NCI-H226 (cell line): ENCODE results near the gene WDR45B.

Experiments used
- DNase-seq: peaks from one replicate; pipeline ENCODE4 v3.0.0-alpha.2; 2015

WDR45B gene

GRCh38 chr17:82648165-82648668 is at the start of gene WDR45B:
Gene WDR45B, minus strand, starts transcription at chr17:82648444. Its CDS starts 104 bp downstream, at chr17:82648340.
- DNase-seq, result peak; percentile 97

DNA sequence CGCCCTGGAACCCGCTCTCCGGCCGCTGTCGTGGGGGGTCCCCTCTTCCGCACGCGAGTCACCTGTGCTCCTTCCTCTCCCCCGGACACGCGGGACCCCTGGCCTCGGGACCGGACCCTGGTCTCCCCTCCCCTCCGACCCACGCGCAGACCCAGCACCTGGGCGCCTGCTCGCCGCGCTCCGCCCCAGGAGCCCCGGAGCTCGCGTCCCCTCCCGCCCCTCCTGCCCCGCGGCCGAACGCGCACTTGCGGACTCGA is 49.5 kb upstream of the WDR45B start:
- no peak for DNase-seq

- no peak for DNase-seq
Observed at GRCh38 chr17:82696916-82697807, 48.9 kb upstream of the WDR45B start.

GRCh38 chr17:82696259-82696658 is 48.0 kb upstream of the WDR45B start:
- no peak for DNase-seq

DNA sequence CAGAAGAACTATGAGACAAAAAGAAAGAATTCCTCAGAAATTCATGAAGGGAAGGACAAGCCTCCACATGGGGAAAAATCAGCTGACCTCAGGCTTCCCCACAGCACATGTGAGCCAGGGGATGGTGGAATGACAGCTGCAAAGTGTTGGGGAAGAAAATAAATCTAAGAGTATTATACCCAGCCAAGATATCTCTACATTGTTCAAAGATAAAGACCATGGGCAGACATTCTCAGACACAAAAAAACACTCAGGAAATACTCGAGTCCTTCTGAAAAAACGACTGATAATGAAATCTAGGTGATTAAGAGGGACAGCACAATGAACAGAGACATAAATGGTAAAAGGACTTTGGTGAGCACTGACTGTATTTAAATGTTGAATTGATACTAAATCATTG is 46.4 kb upstream of the WDR45B start:
- DNase-seq, result no peak

GRCh38 chr17:82693168-82693867 is 45.1 kb upstream of the WDR45B start:
- no peak for DNase-seq

GRCh38 chr17:82692268-82692667 is 44.0 kb upstream of the WDR45B start:
- no peak for DNase-seq

DNA sequence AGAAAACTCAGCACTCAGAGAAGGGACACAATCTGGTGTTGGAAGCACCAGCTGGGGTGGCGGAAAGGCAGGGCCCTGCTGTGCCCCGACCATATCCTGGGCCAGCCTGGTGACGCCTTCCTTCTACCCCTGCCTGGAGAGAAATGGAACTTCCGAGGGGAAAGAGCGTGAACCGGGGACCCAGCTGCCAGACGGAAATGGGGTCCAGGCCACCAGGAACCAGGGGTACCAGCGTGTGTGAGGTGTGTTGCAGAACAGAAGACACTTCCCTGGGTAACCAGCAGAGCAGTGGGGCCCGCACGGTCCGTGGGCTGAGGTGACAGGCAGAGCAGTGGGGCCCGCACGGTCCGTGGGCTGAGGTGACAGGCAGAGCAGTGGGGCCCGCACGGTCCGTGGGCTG is 43.5 kb upstream of the WDR45B start:
- no peak for DNase-seq

- no peak for DNase-seq
Observed at GRCh38 chr17:82690786-82691489, 42.7 kb upstream of the WDR45B start.

DNA sequence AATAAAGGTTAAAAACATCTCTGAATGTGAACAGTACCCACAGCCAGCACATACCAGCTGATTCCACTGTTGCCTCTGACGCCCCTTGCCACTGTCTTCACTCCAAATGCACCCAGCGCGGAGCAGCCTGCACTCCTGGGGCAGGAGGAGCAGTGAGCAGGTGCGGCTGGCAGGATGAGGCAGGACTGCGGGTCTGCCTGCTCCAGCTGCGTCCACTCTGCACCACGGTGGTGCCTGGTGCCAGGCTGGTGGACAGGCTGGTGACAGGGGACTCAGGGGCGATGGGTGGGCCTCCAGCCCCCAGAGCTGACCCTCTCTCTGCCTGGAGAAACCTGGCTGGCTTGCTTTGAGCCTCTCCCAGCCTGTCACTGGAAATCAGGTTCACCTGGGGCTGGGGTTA is 40.8 kb upstream of the WDR45B start:
- DNase-seq, result no peak

DNA sequence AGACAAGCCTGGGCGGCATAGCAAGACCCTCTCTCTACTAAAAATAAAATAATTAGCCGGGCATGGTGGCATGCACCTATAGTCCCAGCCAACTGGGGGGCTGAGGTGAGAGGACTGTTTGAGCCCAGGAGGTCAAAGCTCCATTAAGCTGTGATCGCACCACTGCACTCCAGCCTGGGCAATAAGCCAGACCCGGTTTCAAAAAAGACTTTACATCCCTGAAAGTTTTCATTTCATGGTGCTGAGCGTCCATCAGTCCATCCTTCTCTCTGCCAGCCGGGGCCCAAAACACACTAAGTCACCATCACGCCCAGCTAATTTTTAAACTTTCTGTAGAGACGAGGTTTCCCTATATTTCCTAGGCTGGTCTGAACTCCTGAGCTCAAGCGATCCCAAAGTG is 39.6 kb upstream of the WDR45B start:
- no peak for DNase-seq

- no peak for DNase-seq
Observed at GRCh38 chr17:82687375-82687861, 39.2 kb upstream of the WDR45B start.

GRCh38 chr17:82686366-82687324 is 38.4 kb upstream of the WDR45B start:
- DNase-seq, result no peak

DNA sequence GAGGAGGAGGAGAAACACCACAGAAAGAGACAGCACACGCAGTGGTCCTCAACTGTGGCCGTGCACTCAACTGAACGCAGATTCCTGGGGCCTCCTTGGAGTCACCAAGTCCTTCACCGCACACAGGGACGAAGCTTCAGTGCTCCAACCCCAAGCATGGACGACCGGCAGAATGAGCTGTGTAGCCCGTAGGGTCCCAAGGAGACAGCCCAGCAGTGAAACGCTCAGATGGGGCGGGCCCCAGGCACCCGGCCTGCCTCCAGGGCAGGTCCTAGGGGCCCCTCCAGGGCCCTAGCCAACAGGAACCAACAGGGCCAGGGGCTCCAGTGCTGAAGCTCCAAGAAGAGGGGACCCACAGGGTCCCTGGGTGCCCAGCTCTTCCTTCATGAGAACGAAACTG is 37.0 kb upstream of the WDR45B start:
- no peak for DNase-seq

- no peak for DNase-seq
Observed at GRCh38 chr17:82684228-82684841, 36.1 kb upstream of the WDR45B start.

DNA sequence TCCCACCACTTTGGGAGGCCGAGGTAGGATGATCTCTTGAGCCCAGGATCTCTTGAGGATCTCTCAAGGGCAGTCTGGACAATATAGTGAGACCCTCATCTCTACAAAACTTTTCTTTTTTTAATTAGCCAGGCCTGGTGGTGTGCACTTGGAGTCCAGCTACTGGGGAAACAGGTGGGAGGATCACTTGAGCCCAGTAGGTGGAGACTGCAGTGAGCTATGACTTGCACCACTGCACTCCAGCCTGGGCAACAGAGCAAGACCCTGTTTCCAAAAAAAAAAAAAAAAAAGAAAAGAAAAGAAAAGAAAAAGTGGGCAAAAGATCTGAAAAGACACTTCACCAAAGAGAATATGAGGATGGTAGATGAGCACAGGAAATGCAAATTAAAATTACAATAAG is 35.3 kb upstream of the WDR45B start:
- DNase-seq, result no peak

GRCh38 chr17:82681547-82681946 is 33.3 kb upstream of the WDR45B start:
- no peak for DNase-seq

GRCh38 chr17:82679586-82680465 is 31.6 kb upstream of the WDR45B start:
- DNase-seq, result no peak

GRCh38 chr17:82678265-82678891 is 30.1 kb upstream of the WDR45B start:
- no peak for DNase-seq

- no peak for DNase-seq
Observed at GRCh38 chr17:82677353-82677925, 29.2 kb upstream of the WDR45B start.
